ENCODE measurements around the gene TTYH2. TPM values are rescaled to one million over a fixed set of nuclear protein-coding genes. Genes with fewer than 3 reads are reported as not detected.

Gene TTYH2
- total and polyA plus RNA-seq, 2 of the 4 experiments (the other 2 are of a cell fraction) = 2.3 to 6.8 TPM

DNA sequence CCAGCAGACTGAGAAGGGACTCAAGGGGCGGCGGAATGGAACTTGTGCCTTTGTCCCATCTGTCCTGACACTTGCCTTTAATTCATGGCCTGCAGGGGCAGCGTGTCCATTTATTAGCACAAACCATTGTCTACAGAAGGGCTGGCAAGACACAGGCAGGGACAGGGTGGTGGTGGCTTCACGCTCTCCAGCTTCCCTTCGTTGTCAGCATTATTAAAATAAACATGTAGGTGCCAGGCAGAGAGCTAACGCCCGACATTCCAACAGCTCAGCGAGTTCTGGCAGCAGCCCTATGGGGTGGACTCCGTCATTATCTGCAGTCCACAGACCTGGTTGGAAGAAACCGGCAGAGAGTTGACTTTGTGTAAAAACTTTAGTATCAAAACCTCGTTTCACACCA, 77.0 kb downstream of the TTYH2 start:
- Histone ChIP-seq H4K91ac (ENCODE audit: insufficient read depth, low read depth, low read length) (no peak overlapping the region), H3K23ac (ENCODE audit: low read depth, low read length) (no peak overlapping the region), H3K27me3 (ENCODE audit: control insufficient read depth, insufficient read depth, low read length) (no peaks in the 10 kb centered on the region), H3K4me2 (ENCODE audit: low read depth, low read length) (no peak overlapping the region), H2AK5ac (ENCODE audit: low read depth, low read length) (no peak overlapping the region), H3K4me3 (ENCODE audit: insufficient read depth, low read depth, low read length) (no peak overlapping the region), H4K8ac (ENCODE audit: low read depth in 2 of 2, low read length in 2 of 2) (no peak overlapping the region), H3K4ac (ENCODE audit: low read depth, low read length) (no peak overlapping the region), H3K27ac (ENCODE audit: insufficient read depth, low read length) (no peak overlapping the region), H4K5ac (ENCODE audit: low read depth, low read length) (no peak overlapping the region), H4K20me1 (ENCODE audit: insufficient read depth, low read length) (no peaks in the 10 kb centered on the region), H3K79me1 (ENCODE audit: low read depth in 1 of 2, low read length in 2 of 2) (no peaks in the 10 kb centered on the region), H2AK9ac (replicated peaks; ENCODE audit: low read depth, low read length, poor library complexity) (no peak overlapping the region), H3K9ac (ENCODE audit: low read depth, low read length) (no peak overlapping the region), H2BK15ac (ENCODE audit: low read depth, low read length) (no peak overlapping the region), H2BK5ac (ENCODE audit: low read depth, low read length, poor library complexity, severe bottlenecking) (no peak overlapping the region), H2AFZ (replicated peaks; ENCODE audit: low read length, poor library complexity) (no peak overlapping the region), H3K56ac (ENCODE audit: extremely low read depth, insufficient read depth, low read length) (no peak overlapping the region), H3K14ac (replicated peaks; ENCODE audit: low read depth, low read length) (no peak overlapping the region), H3K4me1 (ENCODE audit: control insufficient read depth, insufficient read depth, low read length) (no peaks in the 10 kb centered on the region), H2BK120ac (ENCODE audit: low read depth, low read length) (no peak overlapping the region), H3K9me1 (ENCODE audit: insufficient read depth, low read length) (no peaks in the 10 kb centered on the region), H3K36me3 (ENCODE audit: control insufficient read depth, insufficient read depth, low read length) (no peaks in the 10 kb centered on the region), H3K9me3 (ENCODE audit: control insufficient read depth, insufficient read depth, low read length) (no peaks in the 10 kb centered on the region), H3K18ac (ENCODE audit: low read depth, low read length) (no peak overlapping the region), H2BK20ac (ENCODE audit: low read depth, low read length) (no peak overlapping the region)
- no peak for DNase-seq
- ChIA-PET POLR2A (ENCODE audit: unreplicated experiment) (no interaction called here), CTCF (no interaction called here)
- no peak for ATAC-seq (ENCODE audit: low read depth)
- no TSS peak for BruUV-seq (replicated peaks)
- no peak for TF ChIP-seq POLR2A (IDR thresholded peaks at IDR 0.05; ENCODE audit: low read depth, low read length)
- 80% methylated on average over 3 of the region's 11 CpGs; no CpG with 5 or more reads in 1 of the 2 experiments for WGBS, 2 experiments (ENCODE audit: extremely low coverage in 2 of 2, insufficient read length in 1 of 2)
- intact Hi-C loops (cut with micrococcal nuclease) (no loop called here), in situ Hi-C loops (cut with MboI; ENCODE audit: low sequenced_read_pairs) (no loop called here), dilution Hi-C loops (cut with HindIII; ENCODE audit: low sequenced_read_pairs, unreplicated experiment) (no loop called here)
